ENCODE data around the gene GZF1. TPM values are rescaled to one million over a fixed set of nuclear protein-coding genes. Genes with fewer than 3 reads are reported as not detected.

The GZF1 gene
- total RNA-seq, 1 experiment from 2014 or later: 17.0 TPM

DNA sequence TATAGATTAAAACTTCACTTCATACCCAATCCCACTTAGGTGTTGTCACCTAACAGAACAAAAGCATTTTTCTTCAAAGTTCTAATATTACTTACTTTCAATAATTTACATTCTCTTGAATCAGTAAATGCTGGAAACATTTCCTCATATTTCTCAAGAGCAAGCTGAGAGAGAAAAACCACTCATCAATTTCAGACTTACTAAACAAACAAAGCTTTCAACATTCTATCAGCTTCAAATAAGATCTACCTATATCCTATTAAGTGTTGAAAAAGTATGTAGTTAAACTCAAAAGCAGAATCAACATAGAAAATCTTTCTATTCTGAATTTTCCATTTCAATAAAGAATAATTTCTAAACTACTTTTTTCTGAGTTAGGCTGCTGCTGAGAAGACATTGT, 17.8 kb downstream of the GZF1 start:
- TF ChIP-seq CTCF (conservative IDR thresholded peaks at IDR 0.05): no peak
- Histone ChIP-seq H3K14ac (ENCODE audit: insufficient read depth, low read length) (no peak overlapping the region), H2AFZ (ENCODE audit: low read length) (no peak overlapping the region), H4K20me1 (ENCODE audit: control insufficient read depth, insufficient read depth, insufficient read length) (no peaks in the 10 kb centered on the region), H2AK5ac (ENCODE audit: insufficient read length, low read length) (no peak overlapping the region), H3K27me3 (ENCODE audit: insufficient read depth, low read length) (no peaks in the 10 kb centered on the region), H3T11ph (ENCODE audit: low read length) (no peak overlapping the region), H3K9me3 (ENCODE audit: control insufficient read depth, low read depth, low read length) (no peaks in the 10 kb centered on the region), H2BK120ac (ENCODE audit: low read depth, low read length, poor library complexity, severe bottlenecking) (no peak overlapping the region), H2BK15ac (ENCODE audit: low read depth, low read length) (no peak overlapping the region), H2BK12ac (ENCODE audit: insufficient read length, low read depth, low read length) (no peak overlapping the region), H2BK5ac (ENCODE audit: insufficient read length, low read length) (no peak overlapping the region), H2BK20ac (ENCODE audit: low read depth, low read length, poor library complexity, severe bottlenecking) (no peak overlapping the region), H3K56ac (ENCODE audit: insufficient read length, low read depth, low read length) (no peak overlapping the region), H4K5ac (ENCODE audit: insufficient read length, low read depth, low read length) (no peak overlapping the region), H3K18ac (ENCODE audit: insufficient read length, low read depth, low read length) (no peak overlapping the region), H4K8ac (replicated peaks; ENCODE audit: insufficient read length, low read depth, low read length) (no peak overlapping the region), H3K23ac (ENCODE audit: insufficient read length, low read depth, low read length) (no peak overlapping the region), H4K91ac (ENCODE audit: insufficient read length, low read depth, low read length) (no peak overlapping the region), H3K9ac (ENCODE audit: extremely low read depth, insufficient read length, low read length) (no peak overlapping the region), H3K23me2 (ENCODE audit: insufficient read length, low read depth, low read length, poor library complexity, severe bottlenecking) (no peaks in the 10 kb centered on the region), H3K4ac (ENCODE audit: low read depth, low read length) (no peak overlapping the region), H3K79me2 (ENCODE audit: insufficient read depth, low read length) (no peaks in the 10 kb centered on the region), H3K27ac (ENCODE audit: insufficient read length, low read depth, low read length) (no peak overlapping the region), H3K4me1 (ENCODE audit: insufficient read depth, low read length) (no peaks in the 10 kb centered on the region), H3K4me2 (ENCODE audit: insufficient read depth, insufficient read length, low read length) (no peak overlapping the region), H3K79me1 (ENCODE audit: insufficient read depth, low read depth, low read length, poor library complexity, severe bottlenecking) (peaks cover 4% of the 10 kb centered on the region)
- Mint-ChIP-seq H3K9me3 (peaks cover 0 to 3% of the 10 kb centered on the region in 2 experiments; a peak in 1 of 5 replicates), H3K4me1 (peaks cover 7 to 8% of the 10 kb centered on the region in 2 experiments; a peak in 3 of 4 replicates), H3K4me3 (no peak overlapping the region), H3K27me3 (ENCODE audit: low read depth) (no peaks in the 10 kb centered on the region), H3K27ac (no peak overlapping the region), H3K36me3 (ENCODE audit: insufficient read depth in 1 of 3, low read depth in 3 of 3) (peaks cover 34 to 83% (median 72%) of the 10 kb centered on the region in 3 experiments)
- no peak for DNase-seq
